Smooth muscle cell (in vitro differentiated cells): ENCODE data around the gene LRP8. TPM values are rescaled to one million over a fixed set of nuclear protein-coding genes. Genes with fewer than 3 reads are reported as not detected.

ENCODE experiments used
- DNase-seq: peaks from one replicate; lab custom pipeline; 2025; ENCODE audit not compliant: unreplicated experiment; lab: John Stamatoyannopoulos, UW
- H2AFZ ChIP-seq: fragments of 200-600 bp; sonication (generic); 2 replicates; pipeline ENCODE4 v1.6.0; 2016; ENCODE audit warnings: antibody characterized with exemption, low read depth, mild to moderate bottlenecking
- H3F3A ChIP-seq: fragments of 200-600 bp; sonication (generic); 2 replicates; pipeline ENCODE4 v1.6.0; 2017; ENCODE audit warnings: antibody characterized with exemption, low read depth
- H3K27ac ChIP-seq: fragments of 200-600 bp; sonication (generic); 2 replicates; pipeline ENCODE4 v1.5.1; 2016; ENCODE audit warnings: low read depth, mild to moderate bottlenecking
- H3K27me3 ChIP-seq: fragments of 200-600 bp; sonication (generic); 2 replicates; pipeline ENCODE4 v1.6.1; 2016; ENCODE audit warnings: low read depth, mild to moderate bottlenecking
- H3K36me3 ChIP-seq: fragments of 200-600 bp; sonication (generic); 2 replicates; pipeline ENCODE4 v1.5.1; 2016; ENCODE audit warnings: low read depth
- H3K4me1 ChIP-seq: fragments of 200-600 bp; sonication (generic); 2 replicates; pipeline ENCODE4 v1.5.1; 2016; ENCODE audit warnings: low read depth
- H3K4me2 ChIP-seq: fragments of 200-600 bp; sonication (generic); 2 replicates; pipeline ENCODE4 v1.6.0; 2016; ENCODE audit warnings: mild to moderate bottlenecking
- H3K4me3 ChIP-seq: fragments of 200-600 bp; sonication (generic); 2 replicates; pipeline ENCODE4 v1.5.1; 2016; ENCODE audit warnings: mild to moderate bottlenecking
- H3K79me2 ChIP-seq: fragments of 200-600 bp; sonication (generic); 2 replicates; pipeline ENCODE4 v1.6.0; 2016; ENCODE audit warnings: low read depth, mild to moderate bottlenecking
- H3K9ac ChIP-seq: fragments of 200-600 bp; sonication (generic); 2 replicates; pipeline ENCODE4 v1.6.0; 2016; ENCODE audit warnings: low read depth
- H3K9me3 ChIP-seq: fragments of 200-600 bp; sonication (generic); replicated peaks from 2 replicates; pipeline ENCODE4 v1.5.1; 2016; ENCODE audit warnings: low read depth
- H4K20me1 ChIP-seq: fragments of 200-600 bp; sonication (generic); 2 replicates; pipeline ENCODE4 v1.6.0; 2016; ENCODE audit warnings: low read depth
- WGBS: methylation state at CpG from one replicate; pipeline ENCODE4 v1.1.7; 2016; ENCODE audit warnings: low lambda C conversion rate; 5-methylcytosine and 5-hydroxymethylcytosine counted together
- polyA plus RNA-seq: library from polyadenylated mRNA; unstranded; fragments of >200 nt; fragmentation: Nextera tagmentation; extraction: Ambion mirVana; gene quantifications from 2 replicates; pipeline ENCODE4 v1.2.1, GENCODE V29; 2016
- total RNA-seq: library from RNA; depleted of rRNA; stranded (reverse); fragments of >200 nt; gene quantifications from 2 replicates; pipeline ENCODE4 v1.2.3, GENCODE V29; 2014
- TF ChIP-seq, protein P1 (sequence below): fragments of 200-600 bp; sonication (generic); IDR thresholded peaks from 2 replicates; pipeline ENCODE4 v1.5.1; 2017; ENCODE audit warnings: borderline replicate concordance, mild to moderate bottlenecking, antibody characterized with exemption; ENCODE audit not compliant: insufficient read depth, poor library complexity, severe bottlenecking

Gene LRP8
- total and polyA plus RNA-seq, 2 experiments from 2014 or later = 5.6 to 8.1 TPM

DNA sequence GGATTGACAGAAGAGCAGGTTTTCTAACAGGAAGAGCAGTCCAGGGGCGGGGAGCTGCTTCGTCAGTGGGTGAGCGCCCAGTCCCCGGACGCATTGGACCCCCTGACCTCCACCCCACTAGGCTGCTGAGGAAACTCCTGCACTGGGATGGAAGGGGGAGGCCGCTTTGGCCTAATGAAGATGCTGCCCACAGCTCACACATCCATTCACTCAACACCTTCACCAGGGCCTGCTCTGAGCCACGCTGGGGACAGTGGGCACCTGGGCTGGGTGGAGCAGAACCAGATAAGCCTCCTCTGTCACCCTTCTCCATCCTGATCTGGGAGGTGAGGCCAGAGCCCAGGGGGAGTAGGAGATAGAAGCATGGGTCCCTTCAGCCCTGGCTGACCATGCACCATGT, 13.3 kb downstream of the LRP8 start:
- no peak overlapping the region for H3K27ac ChIP-seq
- no peak for DNase-seq

DNA sequence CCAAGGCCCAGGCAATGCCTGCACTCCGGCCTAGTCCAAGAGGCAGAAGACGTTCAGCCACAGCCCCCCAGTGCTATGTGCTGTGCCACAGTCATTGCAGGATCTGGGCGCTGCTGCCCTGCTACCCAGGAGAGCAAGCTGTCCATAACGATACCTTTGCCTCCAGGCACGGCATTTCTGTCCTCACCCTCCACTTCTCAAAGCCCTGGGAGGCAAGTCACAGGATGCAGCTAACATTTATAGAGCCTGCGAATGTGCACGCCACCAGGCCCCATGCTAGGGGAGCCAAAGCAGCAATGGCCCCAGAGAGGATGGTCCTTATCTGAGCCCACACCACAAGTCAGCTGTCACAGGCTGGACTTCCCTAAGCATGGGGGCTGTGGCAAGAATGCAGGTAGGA, 13.8 kb downstream of the LRP8 start:
- Histone ChIP-seq H4K20me1 (peaks cover 3% of the 10 kb centered on the region), H3K27me3 (no peaks in the 10 kb centered on the region), H2AFZ (no peak overlapping the region), H3F3A (no peaks in the 10 kb centered on the region), H3K4me3 (no peak overlapping the region), H3K4me1 (peaks cover 8% of the 10 kb centered on the region), H3K36me3 (no peaks in the 10 kb centered on the region), H3K4me2 (no peak overlapping the region), H3K79me2 (no peaks in the 10 kb centered on the region), H3K27ac (no peak overlapping the region), H3K9me3 (no peaks in the 10 kb centered on the region), H3K9ac (no peak overlapping the region)
- 95% methylated on average over 7 of the region's 7 CpGs for WGBS
- DNase-seq = no peak
- TF ChIP-seq, protein P1, sequence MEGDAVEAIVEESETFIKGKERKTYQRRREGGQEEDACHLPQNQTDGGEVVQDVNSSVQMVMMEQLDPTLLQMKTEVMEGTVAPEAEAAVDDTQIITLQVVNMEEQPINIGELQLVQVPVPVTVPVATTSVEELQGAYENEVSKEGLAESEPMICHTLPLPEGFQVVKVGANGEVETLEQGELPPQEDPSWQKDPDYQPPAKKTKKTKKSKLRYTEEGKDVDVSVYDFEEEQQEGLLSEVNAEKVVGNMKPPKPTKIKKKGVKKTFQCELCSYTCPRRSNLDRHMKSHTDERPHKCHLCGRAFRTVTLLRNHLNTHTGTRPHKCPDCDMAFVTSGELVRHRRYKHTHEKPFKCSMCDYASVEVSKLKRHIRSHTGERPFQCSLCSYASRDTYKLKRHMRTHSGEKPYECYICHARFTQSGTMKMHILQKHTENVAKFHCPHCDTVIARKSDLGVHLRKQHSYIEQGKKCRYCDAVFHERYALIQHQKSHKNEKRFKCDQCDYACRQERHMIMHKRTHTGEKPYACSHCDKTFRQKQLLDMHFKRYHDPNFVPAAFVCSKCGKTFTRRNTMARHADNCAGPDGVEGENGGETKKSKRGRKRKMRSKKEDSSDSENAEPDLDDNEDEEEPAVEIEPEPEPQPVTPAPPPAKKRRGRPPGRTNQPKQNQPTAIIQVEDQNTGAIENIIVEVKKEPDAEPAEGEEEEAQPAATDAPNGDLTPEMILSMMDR = no peak

More for the DNA sequence above, 13.3 kb downstream of the LRP8 start:
- H3K27me3 ChIP-seq = no peaks in the 10 kb centered on the region
- 98% methylated on average over 7 of the region's 7 CpGs for WGBS
- no peak overlapping the region for H3K9ac ChIP-seq
- H3K79me2 ChIP-seq = no peaks in the 10 kb centered on the region
- no peak overlapping the region for H3K4me3 ChIP-seq
- no peaks in the 10 kb centered on the region for H4K20me1 ChIP-seq
- H3K36me3 ChIP-seq = no peaks in the 10 kb centered on the region
- no peak overlapping the region for H2AFZ ChIP-seq
- peaks cover 8% of the 10 kb centered on the region for H3K4me1 ChIP-seq
- no peaks in the 10 kb centered on the region for H3K9me3 ChIP-seq
- no peak overlapping the region for H3K4me2 ChIP-seq
- TF ChIP-seq, protein P1 = no peak
- no peaks in the 10 kb centered on the region for H3F3A ChIP-seq

DNA sequence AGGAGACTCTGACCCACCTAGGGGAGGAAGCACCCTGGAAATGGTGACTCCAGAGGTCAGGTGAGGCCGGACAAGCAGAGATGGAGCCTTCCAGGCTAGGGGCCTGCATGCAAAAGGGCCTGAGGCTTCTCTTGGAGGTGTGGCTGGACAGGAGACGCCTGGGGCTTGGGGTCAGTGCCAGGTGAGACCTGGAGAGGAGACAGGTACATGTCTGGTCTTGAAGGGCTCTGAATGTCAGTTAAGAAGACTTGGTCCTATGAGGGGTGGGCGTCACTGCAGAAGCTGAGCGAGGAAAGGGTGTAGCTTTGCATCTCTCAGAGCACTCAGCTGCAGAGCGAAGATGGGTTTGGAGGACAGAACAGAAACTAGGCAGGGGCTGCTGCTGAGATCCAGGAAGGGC, 14.3 kb downstream of the LRP8 start:
- Histone ChIP-seq H3K4me2 (no peak overlapping the region), H3K27me3 (no peaks in the 10 kb centered on the region), H3F3A (no peaks in the 10 kb centered on the region), H3K4me3 (no peak overlapping the region), H3K36me3 (no peaks in the 10 kb centered on the region), H3K27ac (no peak overlapping the region), H2AFZ (no peak overlapping the region), H4K20me1 (peaks cover 8% of the 10 kb centered on the region), H3K9me3 (no peaks in the 10 kb centered on the region), H3K9ac (no peak overlapping the region), H3K4me1 (peaks cover 8% of the 10 kb centered on the region), H3K79me2 (no peaks in the 10 kb centered on the region)
- TF ChIP-seq, protein P1 = no peak
- 85% methylated on average over 5 of the region's 5 CpGs for WGBS
- DNase-seq = no peak

DNA sequence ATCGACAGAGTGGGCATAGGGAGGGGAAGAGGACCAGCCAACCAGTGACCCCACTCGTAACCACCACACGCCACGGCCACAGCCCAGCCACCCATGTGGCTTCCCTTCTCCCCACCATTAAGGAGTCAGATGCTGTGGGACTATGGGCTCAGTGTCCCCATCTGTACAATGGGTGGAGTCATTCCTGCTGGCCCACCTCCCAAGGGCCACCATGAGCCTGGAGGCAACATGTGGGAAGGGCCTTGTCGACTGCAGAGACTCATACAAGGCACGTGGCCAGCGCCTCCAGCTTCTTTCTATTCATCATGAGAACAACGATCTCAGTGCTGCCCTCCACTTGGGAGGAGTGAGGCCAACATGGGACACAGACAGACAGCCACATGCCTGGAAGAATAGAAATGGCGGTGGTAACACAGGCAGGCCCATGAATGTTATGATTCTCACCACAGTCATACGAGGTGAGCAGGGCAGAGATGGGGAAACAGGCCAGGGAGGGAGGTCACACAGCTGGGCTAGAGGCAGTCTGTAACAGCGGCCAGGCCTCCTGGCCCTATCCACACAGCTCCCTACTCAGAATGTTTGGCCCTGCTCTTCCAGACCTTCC, 16.1 kb downstream of the LRP8 start:
- no peaks in the 10 kb centered on the region for H3F3A ChIP-seq
- H2AFZ ChIP-seq = no peak overlapping the region
- peaks cover 8% of the 10 kb centered on the region for H4K20me1 ChIP-seq
- H3K79me2 ChIP-seq = no peaks in the 10 kb centered on the region
- no peak overlapping the region for H3K4me2 ChIP-seq
- 97% methylated on average over 11 of the region's 11 CpGs for WGBS
- DNase-seq = no peak
- peaks cover 6% of the 10 kb centered on the region for H3K4me1 ChIP-seq
- H3K36me3 ChIP-seq = no peaks in the 10 kb centered on the region
- H3K9ac ChIP-seq = no peak overlapping the region
- no peaks in the 10 kb centered on the region for H3K9me3 ChIP-seq
- no peak overlapping the region for H3K4me3 ChIP-seq
- no peak overlapping the region for H3K27ac ChIP-seq
- no peaks in the 10 kb centered on the region for H3K27me3 ChIP-seq
- TF ChIP-seq, protein P1 = no peak
